Tibial nerve (tissue), 4 donors: ENCODE results near the gene YAF2.

Experiments used
- EP300 ChIP-seq, 2 donors: sonication (generic); formaldehyde crosslinking; IDR thresholded peaks; one replicate each; pipeline ENCODE4 v1.6.1; 2017; ENCODE audit warnings: antibody characterized with exemption in 2 of 2, mild to moderate bottlenecking in 1 of 2
- POLR2A ChIP-seq, 2 donors: fragments of 450-650 bp; IDR thresholded peaks; one replicate each; pipeline ENCODE4 v1.6.1; 2017; ENCODE audit warnings: antibody characterized with exemption in 2 of 2, mild to moderate bottlenecking in 2 of 2, moderate library complexity in 2 of 2
- TF ChIP-seq, protein P1 (sequence below), 5 experiments: fragments of 200-600 bp in 3 of 5; fragments of 450-650 bp in 2 of 5; sonication (generic) in 3 of 5; IDR thresholded peaks; one replicate each; pipeline ENCODE4 v1.5.1; 2016 to 2019; ENCODE audit warnings: antibody characterized with exemption in 5 of 5, mild to moderate bottlenecking in 3 of 5, moderate library complexity in 2 of 5

DNA sequence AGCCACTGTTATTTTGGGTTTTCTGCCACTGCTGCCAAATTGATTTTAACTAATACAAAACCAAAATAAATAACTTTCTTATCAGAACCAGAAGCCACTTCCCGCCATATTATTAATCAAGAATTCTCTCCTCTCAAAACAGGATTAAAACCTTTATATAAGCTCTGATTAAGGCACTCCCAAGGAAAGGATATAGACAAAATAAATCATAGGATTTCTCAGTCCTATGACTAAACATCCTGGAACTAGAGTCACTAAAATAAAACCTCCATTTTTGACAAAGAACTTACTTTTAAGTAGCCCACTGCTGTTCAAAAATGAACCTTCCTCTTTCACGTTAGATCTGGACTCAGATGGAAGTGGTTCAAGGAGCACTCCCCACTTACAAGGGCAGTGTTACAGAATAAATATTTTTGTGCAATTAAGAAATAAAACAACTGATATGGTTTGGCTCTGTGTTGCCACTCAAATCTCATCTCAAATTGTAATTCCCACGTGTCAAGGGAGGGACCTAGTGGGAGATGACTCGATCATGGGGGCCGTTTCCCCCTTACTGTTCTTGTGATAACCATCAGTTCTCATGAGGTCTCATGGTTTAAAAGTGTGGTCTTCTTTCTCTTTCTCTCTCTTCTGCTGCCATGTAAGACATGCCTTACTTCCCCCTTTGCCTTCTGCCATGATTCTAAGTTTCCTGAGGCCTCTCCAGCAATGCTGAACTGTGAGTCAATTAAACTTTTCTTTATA is 119.7 kb downstream of the YAF2 start:
- TF ChIP-seq, protein P1, sequence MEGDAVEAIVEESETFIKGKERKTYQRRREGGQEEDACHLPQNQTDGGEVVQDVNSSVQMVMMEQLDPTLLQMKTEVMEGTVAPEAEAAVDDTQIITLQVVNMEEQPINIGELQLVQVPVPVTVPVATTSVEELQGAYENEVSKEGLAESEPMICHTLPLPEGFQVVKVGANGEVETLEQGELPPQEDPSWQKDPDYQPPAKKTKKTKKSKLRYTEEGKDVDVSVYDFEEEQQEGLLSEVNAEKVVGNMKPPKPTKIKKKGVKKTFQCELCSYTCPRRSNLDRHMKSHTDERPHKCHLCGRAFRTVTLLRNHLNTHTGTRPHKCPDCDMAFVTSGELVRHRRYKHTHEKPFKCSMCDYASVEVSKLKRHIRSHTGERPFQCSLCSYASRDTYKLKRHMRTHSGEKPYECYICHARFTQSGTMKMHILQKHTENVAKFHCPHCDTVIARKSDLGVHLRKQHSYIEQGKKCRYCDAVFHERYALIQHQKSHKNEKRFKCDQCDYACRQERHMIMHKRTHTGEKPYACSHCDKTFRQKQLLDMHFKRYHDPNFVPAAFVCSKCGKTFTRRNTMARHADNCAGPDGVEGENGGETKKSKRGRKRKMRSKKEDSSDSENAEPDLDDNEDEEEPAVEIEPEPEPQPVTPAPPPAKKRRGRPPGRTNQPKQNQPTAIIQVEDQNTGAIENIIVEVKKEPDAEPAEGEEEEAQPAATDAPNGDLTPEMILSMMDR (IDR thresholded peaks at IDR 0.05), result no peak
- no peak for TF ChIP-seq POLR2A (IDR thresholded peaks at IDR 0.05)
- TF ChIP-seq EP300 (IDR thresholded peaks at IDR 0.05), result no peak
